GM21526 (cell line): ENCODE results near the gene ZNF771.
"Not testable (repeated sequence)": the region's sequence is repeated elsewhere in the genome, so short reads cannot be mapped to it uniquely, and the experiment has no call there.

Experiments
- ATAC-seq: cut with Tn5 transposase; IDR thresholded peaks from one replicate; pipeline ENCODE4 v1.9.1; 2021; ENCODE audit warnings: moderate library complexity; ENCODE audit not compliant: unreplicated experiment, low FRiP score

The ZNF771 gene

GRCh38 chr16:30429678-30430427 is 22.4 kb downstream of the ZNF771 start, which contains the start of gene DCTPP1:
TSS of gene DCTPP1 (minus strand) at chr16:30430030. CDS start at chr16:30429980, 50 bp downstream.
- peak; percentile 85 for ATAC-seq

- ATAC-seq = no peak
Measured at GRCh38 chr16:30430428-30430970, 23.1 kb downstream of the ZNF771 start.

- ATAC-seq = no peak
Measured at GRCh38 chr16:30434852-30435251, 27.4 kb downstream of the ZNF771 start.

- ATAC-seq = no peak
Measured at GRCh38 chr16:30437511-30438046, 30.2 kb downstream of the ZNF771 start.

GRCh38 chr16:30438835-30439234 is 31.4 kb downstream of the ZNF771 start:
- no peak for ATAC-seq

GRCh38 chr16:30439720-30440348 is 32.4 kb downstream of the ZNF771 start:
- no peak for ATAC-seq

- ATAC-seq = no peak
Measured at GRCh38 chr16:30443631-30444030, 36.2 kb downstream of the ZNF771 start.

GRCh38 chr16:30444231-30445148 is 37.1 kb downstream of the ZNF771 start:
- no peak for ATAC-seq

- ATAC-seq = no peak
Measured at GRCh38 chr16:30445149-30445407, 37.7 kb downstream of the ZNF771 start.

- peak; percentile 63 for ATAC-seq
Measured at GRCh38 chr16:30445408-30446202, 38.2 kb downstream of the ZNF771 start, which contains the start of gene SEPHS2. TSS of gene SEPHS2 (minus strand) at chr16:30445874. CDS start at chr16:30445727, 147 bp downstream.

GRCh38 chr16:30446203-30446595 is 38.8 kb downstream of the ZNF771 start:
- ATAC-seq = no peak

- ATAC-seq = no peak
Measured at GRCh38 chr16:30447512-30448226, 40.3 kb downstream of the ZNF771 start.

- no peak for ATAC-seq
Measured at GRCh38 chr16:30449116-30449435, 41.7 kb downstream of the ZNF771 start.

- ATAC-seq = not testable (repeated sequence)
Measured at GRCh38 chr16:30452709-30453580, 45.5 kb downstream of the ZNF771 start.

GRCh38 chr16:30456302-30456701 is 48.9 kb downstream of the ZNF771 start:
- ATAC-seq = no peak

GRCh38 chr16:30457256-30457655 is 49.9 kb downstream of the ZNF771 start:
- ATAC-seq = no peak

GRCh38 chr16:30457743-30458560 is 50.5 kb downstream of the ZNF771 start:
- ATAC-seq = no peak
